LNCAP (cell line): ENCODE data around the gene LTA4H.

Source experiments
- CTCF ChIP-seq: fragments of 450-650 bp; IDR thresholded peaks from 2 replicates; pipeline ENCODE4 v1.5.1; 2017; ENCODE audit warnings: mild to moderate bottlenecking

LTA4H gene

GRCh38 chr12:96035283-96036236 lies at the start of gene LTA4H:
LTA4H (minus strand) TSS chr12:96035587; CDS start chr12:96035519, 68 bp downstream.
- TF ChIP-seq CTCF, result no peak

- no peak for TF ChIP-seq CTCF
These were observed 49.2 kb upstream of the LTA4H start for GRCh38 chr12:96084624-96085023.

- TF ChIP-seq CTCF, result no peak
These were observed 47.8 kb upstream of the LTA4H start for GRCh38 chr12:96083020-96083719.

GRCh38 chr12:96081596-96081995 lies 46.2 kb upstream of the LTA4H start:
- no peak for TF ChIP-seq CTCF

- TF ChIP-seq CTCF, result no peak
These were observed 43.1 kb upstream of the LTA4H start for GRCh38 chr12:96078231-96079135.

- no peak for TF ChIP-seq CTCF
These were observed 41.7 kb upstream of the LTA4H start for GRCh38 chr12:96077081-96077480.

GRCh38 chr12:96075560-96075959 lies 40.2 kb upstream of the LTA4H start:
- TF ChIP-seq CTCF, result no peak
